ENCODE results near the gene SF3B5. TPM values are rescaled to one million over a fixed set of nuclear protein-coding genes. Genes with fewer than 3 reads are reported as not detected.
"Not testable (repeated sequence)": the region's sequence is repeated elsewhere in the genome, so short reads cannot be mapped to it uniquely, and the experiment has no call there.

SF3B5 gene
- total RNA-seq, result 100 to 1,000 TPM; 117 to 122 TPM
- long read RNA-seq, transcript SF3B5-201 (1 exons, 693 nt), result major isoform, 8 of 8 reads
- long read RNA-seq, partial matches to known transcripts, result 0 of 8 reads
- long read RNA-seq, other reads (novel, unspliced or antisense), result 0 of 8 reads

GRCh38 chr6:144095134-144096002 is at the start of gene SF3B5:
TSS of gene SF3B5 (minus strand) at chr6:144095573. CDS start at chr6:144095497, 76 bp downstream.
- ATAC-seq (peak; percentile 99 to 100), DNase-seq (peak; percentile 100)
- intact Hi-C loops (cut with DNase I), result no loop called here

GRCh38 chr6:144144996-144145395 is 49.6 kb upstream of the SF3B5 start:
- intact Hi-C loops (cut with DNase I), result no loop called here
- no peak for DNase-seq
- ATAC-seq, result no peak

GRCh38 chr6:144143878-144144277 is 48.5 kb upstream of the SF3B5 start:
- DNase-seq (no peak), ATAC-seq (no peak)
- intact Hi-C loops (cut with DNase I), result no loop called here

GRCh38 chr6:144143106-144143505 is 47.7 kb upstream of the SF3B5 start:
- ATAC-seq (no peak), DNase-seq (no peak)
- intact Hi-C loops (cut with DNase I), result no loop called here

- ATAC-seq (no peak), DNase-seq (no peak)
- intact Hi-C loops (cut with DNase I), result no loop called here
These were observed 46.1 kb upstream of the SF3B5 start for GRCh38 chr6:144141470-144141869.

- no peak for DNase-seq
- ATAC-seq, result no peak
- intact Hi-C loops (cut with DNase I), result no loop called here
These were observed 45.5 kb upstream of the SF3B5 start for GRCh38 chr6:144140867-144141266.

GRCh38 chr6:144139817-144140216 is 44.4 kb upstream of the SF3B5 start:
- intact Hi-C loops (cut with DNase I), result no loop called here
- ATAC-seq (no peak), DNase-seq (no peak)

GRCh38 chr6:144138542-144138941 is 43.2 kb upstream of the SF3B5 start:
- no peak for DNase-seq
- no peak for ATAC-seq

GRCh38 chr6:144134737-144135136 is 39.4 kb upstream of the SF3B5 start:
- intact Hi-C loops (cut with DNase I), result no loop called here
- ATAC-seq (no peak), DNase-seq (no peak)

More at GRCh38 chr6:144138542-144138941, 43.2 kb upstream of the SF3B5 start:
- intact Hi-C loops (cut with DNase I), result no loop called here

- DNase-seq (no peak), ATAC-seq (no peak)
- intact Hi-C loops (cut with DNase I), result no loop called here
These were observed 38.8 kb upstream of the SF3B5 start for GRCh38 chr6:144134176-144134575.

- no peak for ATAC-seq
- intact Hi-C loops (cut with DNase I), result no loop called here
- DNase-seq, result no peak
These were observed 38.0 kb upstream of the SF3B5 start for GRCh38 chr6:144133225-144133821.

GRCh38 chr6:144132167-144132690 is 36.9 kb upstream of the SF3B5 start:
- DNase-seq; ATAC-seq; intact Hi-C loops (cut with DNase I): not testable (repeated sequence)

- intact Hi-C loops (cut with DNase I), result no loop called here
- DNase-seq, result no peak
- no peak for ATAC-seq
These were observed 35.9 kb upstream of the SF3B5 start for GRCh38 chr6:144131248-144131709.

GRCh38 chr6:144129469-144129868 is 34.1 kb upstream of the SF3B5 start:
- intact Hi-C loops (cut with DNase I), result no loop called here
- ATAC-seq (no peak), DNase-seq (no peak)

- ATAC-seq (no peak), DNase-seq (no peak)
- intact Hi-C loops (cut with DNase I), result no loop called here
These were observed 31.7 kb upstream of the SF3B5 start for GRCh38 chr6:144127097-144127496.

- ATAC-seq (no peak), DNase-seq (no peak)
- intact Hi-C loops (cut with DNase I), result no loop called here
These were observed 28.5 kb upstream of the SF3B5 start for GRCh38 chr6:144123836-144124235.

GRCh38 chr6:144123421-144123820 is 28.0 kb upstream of the SF3B5 start:
- ATAC-seq (no peak), DNase-seq (no peak)
- intact Hi-C loops (cut with DNase I), result no loop called here

GRCh38 chr6:144122861-144123260 is 27.5 kb upstream of the SF3B5 start:
- intact Hi-C loops (cut with DNase I), result no loop called here
- DNase-seq (no peak), ATAC-seq (no peak)

GRCh38 chr6:144119376-144119775 is 24.0 kb upstream of the SF3B5 start:
- DNase-seq (no peak), ATAC-seq (no peak)
- intact Hi-C loops (cut with DNase I), result no loop called here

GRCh38 chr6:144115219-144115618 is 19.8 kb upstream of the SF3B5 start:
- intact Hi-C loops (cut with DNase I), result no loop called here
- ATAC-seq (no peak), DNase-seq (no peak)

Measured in left cardiac atrium (tissue), 4 donors.